GM18861 (cell line): ENCODE measurements around the gene KDM6A.
A peak's percentile ranks its signal among the peaks of the same experiment; 100 is the strongest.
"Not testable (repeated sequence)": the region's sequence is repeated elsewhere in the genome, so short reads cannot be mapped to it uniquely, and the experiment has no call there.

Source experiments
- ATAC-seq: cut with Tn5 transposase; IDR thresholded peaks from one replicate; pipeline ENCODE4 v1.9.1; 2021; ENCODE audit not compliant: unreplicated experiment

Gene KDM6A

GRCh38 chrX:44872821-44873414 is at the start of gene KDM6A:
Gene KDM6A (plus strand): TSS chrX:44873188. CDS start chrX:44873552, 364 bp downstream.
- peak; percentile 87 for ATAC-seq

- not testable (repeated sequence) for ATAC-seq
These were observed 49.8 kb upstream of the KDM6A start for GRCh38 chrX:44823193-44823592.

- ATAC-seq, result no peak
These were observed 44.9 kb upstream of the KDM6A start for GRCh38 chrX:44828008-44828605.

- ATAC-seq, result no peak
These were observed 43.2 kb upstream of the KDM6A start for GRCh38 chrX:44829832-44830231.

- ATAC-seq, result no peak
These were observed 30.3 kb upstream of the KDM6A start for GRCh38 chrX:44842550-44843317.

GRCh38 chrX:44843318-44843702 is 29.7 kb upstream of the KDM6A start:
- no peak for ATAC-seq

- no peak for ATAC-seq
These were observed 29.2 kb upstream of the KDM6A start, which contains the start of gene DUSP21 for GRCh38 chrX:44843753-44844152. Gene DUSP21 (plus strand): TSS chrX:44844021. CDS start chrX:44844133, 112 bp downstream.

- ATAC-seq, result no peak
These were observed 28.8 kb upstream of the KDM6A start for GRCh38 chrX:44844204-44844603.

- not testable (repeated sequence) for ATAC-seq
These were observed 22.1 kb upstream of the KDM6A start for GRCh38 chrX:44850891-44851290.

- no peak for ATAC-seq
These were observed 1.8 kb upstream of the KDM6A start for GRCh38 chrX:44871114-44871645.

GRCh38 chrX:44871931-44872820 is 812 bp upstream of the KDM6A start:
- peak; percentile 22 for ATAC-seq

GRCh38 chrX:44873415-44874276 is 658 bp downstream of the KDM6A start:
- no peak for ATAC-seq

GRCh38 chrX:44874420-44875184 is 1.6 kb downstream of the KDM6A start:
- no peak for ATAC-seq

GRCh38 chrX:44875185-44875489 is 2.1 kb downstream of the KDM6A start:
- ATAC-seq, result no peak

- no peak for ATAC-seq
These were observed 3.1 kb downstream of the KDM6A start for GRCh38 chrX:44876086-44876485.

- no peak for ATAC-seq
These were observed 3.8 kb downstream of the KDM6A start for GRCh38 chrX:44876767-44877166.

- no peak for ATAC-seq
These were observed 5.8 kb downstream of the KDM6A start for GRCh38 chrX:44878780-44879179.

GRCh38 chrX:44881549-44881948 is 8.6 kb downstream of the KDM6A start:
- ATAC-seq, result no peak

- no peak for ATAC-seq
These were observed 9.6 kb downstream of the KDM6A start for GRCh38 chrX:44882635-44883034.
